ENCODE measurements around the gene KRTAP4-16.
"Not testable (repeated sequence)": the region's sequence is repeated elsewhere in the genome, so short reads cannot be mapped to it uniquely, and the experiment has no call there.

DNA sequence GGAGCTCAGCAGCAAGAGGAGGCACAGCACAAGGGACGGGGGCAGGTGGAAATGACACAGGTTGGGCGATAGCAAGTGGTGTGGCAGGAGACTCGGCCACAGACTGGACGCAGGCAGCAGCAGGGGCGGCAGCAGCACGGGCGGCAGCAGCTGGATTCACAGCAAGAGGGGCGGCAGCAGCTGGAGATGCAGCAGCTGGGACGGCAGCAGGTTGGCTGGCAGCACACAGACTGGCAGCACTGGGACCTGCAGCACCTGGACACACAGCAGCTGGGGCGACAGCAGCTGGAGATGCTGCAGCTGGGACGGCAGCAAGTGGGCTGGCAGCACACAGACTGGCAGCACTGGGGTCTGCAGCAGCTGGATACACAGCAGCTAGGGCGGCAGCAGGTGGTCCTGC lies 37.9 kb upstream of the KRTAP4-16 start:
- TF ChIP-seq POLR2A, POLR2AphosphoS5 (IDR thresholded peaks at IDR 0.05): not testable (repeated sequence)
- TF ChIP-seq, protein P1, sequence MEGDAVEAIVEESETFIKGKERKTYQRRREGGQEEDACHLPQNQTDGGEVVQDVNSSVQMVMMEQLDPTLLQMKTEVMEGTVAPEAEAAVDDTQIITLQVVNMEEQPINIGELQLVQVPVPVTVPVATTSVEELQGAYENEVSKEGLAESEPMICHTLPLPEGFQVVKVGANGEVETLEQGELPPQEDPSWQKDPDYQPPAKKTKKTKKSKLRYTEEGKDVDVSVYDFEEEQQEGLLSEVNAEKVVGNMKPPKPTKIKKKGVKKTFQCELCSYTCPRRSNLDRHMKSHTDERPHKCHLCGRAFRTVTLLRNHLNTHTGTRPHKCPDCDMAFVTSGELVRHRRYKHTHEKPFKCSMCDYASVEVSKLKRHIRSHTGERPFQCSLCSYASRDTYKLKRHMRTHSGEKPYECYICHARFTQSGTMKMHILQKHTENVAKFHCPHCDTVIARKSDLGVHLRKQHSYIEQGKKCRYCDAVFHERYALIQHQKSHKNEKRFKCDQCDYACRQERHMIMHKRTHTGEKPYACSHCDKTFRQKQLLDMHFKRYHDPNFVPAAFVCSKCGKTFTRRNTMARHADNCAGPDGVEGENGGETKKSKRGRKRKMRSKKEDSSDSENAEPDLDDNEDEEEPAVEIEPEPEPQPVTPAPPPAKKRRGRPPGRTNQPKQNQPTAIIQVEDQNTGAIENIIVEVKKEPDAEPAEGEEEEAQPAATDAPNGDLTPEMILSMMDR (IDR thresholded peaks at IDR 0.05 in 8 of 11, conservative IDR thresholded peaks at IDR 0.05 in 3 of 11) = not testable (repeated sequence)

All from spleen (tissue), 7 donors.